ENCODE measurements around the gene ADGRB3.
"Not testable (repeated sequence)": the region's sequence is repeated elsewhere in the genome, so short reads cannot be mapped to it uniquely, and the experiment has no call there.

Gene ADGRB3

DNA sequence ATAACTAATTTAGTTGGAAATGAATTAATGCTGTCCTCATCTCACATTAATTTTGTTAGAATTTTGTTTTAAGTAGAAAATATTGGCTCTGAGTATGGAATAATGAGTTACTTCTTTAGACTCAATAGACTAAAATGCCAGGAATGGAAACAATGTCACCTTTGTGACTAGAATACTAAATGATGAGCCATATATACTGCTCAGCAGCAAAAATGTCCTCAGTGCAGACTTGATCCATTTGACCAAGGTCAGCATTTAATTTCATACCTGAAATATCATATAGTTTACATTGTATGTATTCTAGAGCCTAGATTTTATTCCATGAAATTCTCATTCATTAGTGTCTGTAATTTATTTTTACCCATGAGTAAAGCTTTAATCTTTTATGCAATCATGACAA lies 217.7 kb downstream of the ADGRB3 start:
- DNase-seq, result no peak

DNA sequence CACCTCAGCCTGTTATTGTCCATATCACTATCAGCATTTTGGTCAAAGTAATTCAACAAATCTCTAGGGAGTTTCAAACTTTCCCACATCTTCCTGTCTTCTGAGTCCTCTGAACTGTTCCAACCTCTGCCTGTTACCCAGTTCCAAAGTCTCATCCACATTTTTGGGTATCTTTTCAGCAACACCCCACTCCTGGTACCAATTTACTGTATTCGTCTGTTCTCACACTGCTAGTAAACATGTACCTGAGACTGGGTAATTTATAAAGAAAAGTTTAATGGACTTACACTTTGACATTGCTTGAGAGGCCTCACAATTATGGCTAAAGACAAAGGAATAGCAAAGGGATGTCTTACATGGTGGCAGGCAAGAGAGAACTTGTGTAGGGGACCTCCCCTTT lies 224.2 kb downstream of the ADGRB3 start:
- no peak for DNase-seq

- DNase-seq, result no peak
These were observed 233.6 kb downstream of the ADGRB3 start for GRCh38 chr6:68868646-68869045.

DNA sequence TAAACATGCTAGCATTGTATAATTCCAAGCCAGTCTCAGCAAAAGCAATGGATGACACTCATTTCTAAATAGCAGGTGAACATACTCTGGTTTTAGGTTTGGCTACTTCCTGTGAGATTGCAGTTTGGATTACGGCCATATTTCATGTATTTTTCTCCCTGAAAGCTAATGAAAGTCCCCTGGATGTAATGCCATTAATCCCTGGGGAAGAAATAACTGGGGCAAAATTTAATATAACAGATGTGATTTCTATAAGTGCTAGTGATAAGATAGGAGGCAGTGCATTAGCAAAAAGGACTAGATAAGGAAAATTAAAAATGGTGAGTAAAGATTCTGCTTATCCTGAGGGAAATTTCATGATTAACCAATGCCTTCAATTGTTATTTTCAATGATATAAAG lies 238.2 kb downstream of the ADGRB3 start:
- DNase-seq, result no peak

DNA sequence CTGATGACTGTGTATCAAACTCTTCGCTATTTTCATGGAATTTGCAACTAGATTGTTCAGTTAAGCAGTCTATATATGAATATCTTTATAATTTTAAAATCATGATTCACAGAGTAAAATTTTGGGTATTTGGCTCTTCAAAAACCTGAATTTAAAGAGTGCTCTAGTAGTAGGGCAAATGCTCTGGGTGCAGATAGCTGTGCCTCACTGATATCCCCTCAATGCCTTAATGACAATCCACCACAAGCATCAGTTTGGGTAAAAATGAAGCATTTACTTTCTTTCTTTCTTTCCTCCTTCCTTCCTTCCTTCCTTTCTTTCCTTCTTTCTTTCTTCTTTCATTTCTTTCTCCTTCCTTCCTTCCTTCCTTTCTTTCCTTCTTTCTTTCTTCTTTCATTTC lies 239.7 kb downstream of the ADGRB3 start:
- DNase-seq, result no peak

GRCh38 chr6:68875403-68875802 lies 240.3 kb downstream of the ADGRB3 start:
- no peak for DNase-seq

GRCh38 chr6:68876792-68877493 lies 241.9 kb downstream of the ADGRB3 start:
- DNase-seq, result no peak

DNA sequence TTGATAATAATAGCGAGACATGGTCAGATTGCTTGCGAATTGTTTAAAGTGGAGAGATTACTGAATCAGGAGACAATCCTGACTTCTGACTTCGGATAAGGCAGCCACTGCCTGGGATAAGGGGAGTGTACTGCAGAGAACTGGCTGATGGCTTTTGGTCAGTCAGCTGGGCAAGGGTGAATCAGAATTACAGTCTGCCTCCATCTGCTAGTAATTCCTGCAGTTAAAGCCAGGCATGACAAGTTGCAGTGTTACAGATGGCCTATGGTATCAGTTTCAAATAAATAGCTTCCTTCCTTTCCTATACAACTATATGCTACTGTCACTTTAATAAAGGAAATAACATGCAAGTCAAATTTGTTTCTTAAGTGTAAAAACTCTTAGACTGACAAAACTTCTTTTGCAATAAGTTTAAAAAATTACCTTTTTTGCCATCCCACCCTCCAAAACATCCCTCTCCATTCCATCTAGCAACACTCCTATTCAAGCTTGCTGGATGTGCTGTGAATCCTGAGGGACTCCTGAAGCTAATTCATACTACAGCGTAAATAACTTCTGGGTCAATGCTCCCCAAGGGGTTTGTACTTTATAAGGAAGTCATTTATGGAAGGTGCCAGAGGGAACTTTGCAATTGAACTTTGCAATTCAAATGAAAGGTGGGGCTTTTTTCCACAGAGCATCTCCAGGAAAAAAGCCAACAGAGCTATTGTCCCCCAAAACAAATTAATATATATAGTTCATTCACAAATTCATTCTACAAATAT lies 245.2 kb downstream of the ADGRB3 start:
- DNase-seq, result no peak

DNA sequence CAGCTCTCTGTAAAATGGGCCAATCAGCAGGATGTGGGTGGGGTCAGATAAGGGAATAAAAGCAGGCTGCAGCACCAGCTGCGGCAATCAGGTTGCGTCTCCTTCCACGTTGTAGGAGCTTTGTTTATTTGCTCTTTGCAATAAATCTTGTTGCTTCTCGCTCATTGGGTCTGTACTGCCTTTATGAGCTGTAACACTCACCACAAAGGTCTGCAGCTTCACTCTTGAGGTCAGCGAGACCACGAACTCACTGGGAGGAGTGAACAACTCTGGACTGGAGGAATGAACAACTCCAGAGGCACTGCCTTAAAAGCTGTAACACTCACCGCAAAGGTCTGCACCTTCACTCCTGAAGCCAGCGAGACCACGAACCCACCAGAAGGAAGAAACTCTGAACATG lies 248.2 kb downstream of the ADGRB3 start:
- DNase-seq, result not testable (repeated sequence)

DNA sequence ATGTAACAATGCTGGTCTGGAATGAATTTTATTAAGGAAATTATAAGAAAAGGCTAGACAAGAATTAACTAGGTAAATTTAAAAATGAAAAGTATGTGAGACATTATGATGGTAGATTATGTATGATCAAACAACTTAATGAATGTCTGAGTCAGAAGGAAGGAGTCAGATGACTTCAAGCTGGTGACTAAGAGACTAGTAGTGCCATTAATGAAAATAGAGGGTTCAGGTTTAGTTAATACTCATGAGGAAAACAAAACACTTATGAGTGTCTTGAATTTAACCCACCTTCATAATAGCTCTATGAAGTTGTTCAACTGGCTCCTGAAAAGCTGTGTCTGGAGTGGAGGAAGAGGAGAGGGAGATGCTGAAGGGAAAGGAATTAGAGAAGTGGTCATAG lies 256.3 kb downstream of the ADGRB3 start:
- no peak for DNase-seq

GRCh38 chr6:68892452-68892851 lies 257.4 kb downstream of the ADGRB3 start:
- no peak for DNase-seq

GRCh38 chr6:68895929-68896328 lies 260.8 kb downstream of the ADGRB3 start:
- no peak for DNase-seq

- DNase-seq, result no peak
These were observed 266.0 kb downstream of the ADGRB3 start for GRCh38 chr6:68901044-68901443.

- DNase-seq, result no peak
These were observed 276.3 kb downstream of the ADGRB3 start for GRCh38 chr6:68911334-68911733.

- DNase-seq, result no peak
These were observed 276.7 kb downstream of the ADGRB3 start for GRCh38 chr6:68911811-68912210.

GRCh38 chr6:68912805-68913204 lies 277.7 kb downstream of the ADGRB3 start:
- DNase-seq, result not testable (repeated sequence)

- no peak for DNase-seq
These were observed 280.5 kb downstream of the ADGRB3 start for GRCh38 chr6:68915586-68915985.

DNA sequence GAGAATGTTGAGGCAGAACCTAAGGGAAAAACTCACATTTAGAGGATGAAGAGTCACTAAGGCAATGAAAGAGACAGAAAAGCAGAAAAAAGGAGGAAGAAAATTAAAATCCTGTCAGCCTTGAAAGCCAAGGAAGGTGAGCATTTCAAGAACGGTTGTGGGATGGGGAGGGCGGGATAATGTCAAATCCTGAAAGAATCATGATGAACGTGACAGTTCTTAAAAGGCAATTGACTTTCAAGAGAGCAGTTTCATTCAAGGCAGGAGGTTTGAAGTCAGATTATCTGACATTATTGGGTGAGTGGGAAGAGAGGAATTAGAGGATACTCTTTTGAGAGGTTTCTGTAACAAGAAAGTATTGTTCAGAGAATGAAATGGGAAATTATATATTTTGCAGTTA lies 284.5 kb downstream of the ADGRB3 start:
- DNase-seq, result no peak

DNA sequence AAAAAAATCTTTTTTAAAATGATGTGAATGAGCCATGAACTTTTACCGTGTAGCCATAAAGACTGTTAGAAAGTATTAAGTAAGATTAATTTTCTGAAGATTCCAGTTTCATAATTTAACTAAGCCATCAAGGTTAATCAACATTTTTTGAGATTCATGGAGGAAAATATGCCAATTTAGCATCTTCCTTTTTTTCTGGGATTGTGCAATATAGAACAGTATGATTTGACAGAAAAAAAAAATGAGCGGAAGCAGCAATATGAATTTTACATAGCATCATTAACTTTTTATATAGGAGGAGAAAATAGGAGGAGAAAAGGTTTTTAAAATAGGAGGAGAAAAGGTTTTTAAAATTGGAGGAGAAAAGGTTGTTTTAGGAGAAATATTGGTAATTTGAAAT lies 306.3 kb downstream of the ADGRB3 start:
- DNase-seq, result no peak

GRCh38 chr6:68947721-68948120 lies 312.6 kb downstream of the ADGRB3 start:
- no peak for DNase-seq

- no peak for DNase-seq
These were observed 316.2 kb downstream of the ADGRB3 start for GRCh38 chr6:68951270-68951669.

DNA sequence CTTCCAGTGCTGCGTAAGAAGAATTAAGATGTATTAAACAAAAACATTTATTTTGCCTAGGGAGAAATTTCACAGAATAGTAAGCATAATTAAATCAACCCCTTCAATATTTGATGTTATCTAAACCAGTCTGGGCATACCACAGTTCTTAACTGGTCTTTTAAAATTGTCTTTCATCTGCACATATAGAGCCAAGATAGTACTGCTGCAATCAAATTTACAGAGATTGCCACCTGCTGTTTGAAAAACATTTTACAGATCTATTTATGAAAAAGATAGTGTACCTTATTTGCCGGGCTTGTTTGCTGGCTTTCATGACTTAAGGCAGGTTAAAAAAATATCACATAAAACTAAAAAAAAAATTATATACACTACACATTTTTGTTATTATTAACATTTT lies 323.2 kb downstream of the ADGRB3 start:
- DNase-seq, result no peak

DNA sequence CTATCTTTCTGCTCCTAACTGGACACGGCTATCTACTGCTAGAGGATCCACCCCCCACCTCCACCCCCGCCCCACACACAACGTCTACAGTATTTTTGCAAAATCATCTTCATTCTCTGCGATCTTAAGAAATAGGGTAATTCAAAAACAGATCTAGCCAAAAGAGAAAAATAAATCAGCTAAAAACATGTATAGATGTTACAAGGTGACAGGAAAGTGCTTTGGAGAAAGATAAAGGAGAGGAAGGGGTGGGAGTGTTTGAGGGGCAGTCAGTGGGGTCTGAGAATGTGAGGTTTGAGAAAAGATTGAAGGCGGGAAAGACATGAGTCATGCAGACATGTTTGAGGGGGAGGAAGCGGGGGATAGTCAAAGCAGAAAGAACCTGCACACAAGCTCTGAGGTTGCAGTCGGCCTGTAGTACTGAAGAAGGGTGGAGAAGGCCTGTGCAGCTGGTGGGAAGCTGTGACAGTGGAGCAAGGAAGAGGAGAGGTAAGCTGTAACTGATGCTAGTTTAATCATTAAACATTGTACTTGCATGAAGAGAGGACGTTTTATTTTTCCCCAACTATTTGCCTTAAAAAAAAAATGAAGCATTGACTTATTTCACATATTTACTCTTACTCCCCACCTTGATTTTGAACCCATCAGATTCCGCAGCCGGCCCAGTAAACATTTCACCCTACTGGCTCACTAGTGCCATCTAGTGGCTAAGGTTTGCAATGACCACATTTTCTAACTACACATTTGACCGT lies 332.6 kb downstream of the ADGRB3 start:
- peak; percentile 49 for DNase-seq

GRCh38 chr6:68968301-68968649 lies 333.2 kb downstream of the ADGRB3 start:
- DNase-seq, result no peak
